Measurements from ENCODE around the gene TMEM30B.

GRCh38 chr14:61229475-61229888 lies 51.7 kb downstream of the TMEM30B start:
- no peak for TF ChIP-seq CTCF (conservative IDR thresholded peaks at IDR 0.05; ENCODE audit: low read depth, low read length)
- TF ChIP-seq RAD21 (IDR thresholded peaks at IDR 0.05; ENCODE audit: low read length) = no peak

Data from IMR-90 (cell line).